Activated CD4-positive, alpha-beta T cell treated with anti-CD3 and anti-CD28 coated beads, Interleukin-2, Interleukin-6, amounts not matched to agents 100 ng/mL and 50 ng/mL, durations not matched to agents 16 hours and 8 hours (primary cell): Measurements from ENCODE around the gene ASTE1.

Experiments used
- DNase-seq: peaks from one replicate; pipeline ENCODE4 v3.0.0-alpha.2; 2020

ASTE1 gene

GRCh38 chr3:131026321-131027151 is at the start of gene ASTE1, which contains the start of gene NEK11:
Gene ASTE1 (minus strand): TSS chr3:131026825. CDS start chr3:131025306, 1,519 bp downstream.
Gene NEK11 (plus strand): TSS chr3:131026877. CDS start chr3:131029709, 2,832 bp downstream.
- DNase-seq = peak; percentile 92

GRCh38 chr3:131075632-131076328 is 49.2 kb upstream of the ASTE1 start:
- no peak for DNase-seq

GRCh38 chr3:131072845-131073244 is 46.2 kb upstream of the ASTE1 start:
- DNase-seq = no peak

- DNase-seq = no peak
Measured at GRCh38 chr3:131072099-131072559, 45.5 kb upstream of the ASTE1 start.

- DNase-seq = no peak
Measured at GRCh38 chr3:131067983-131068382, 41.4 kb upstream of the ASTE1 start.

GRCh38 chr3:131053043-131053859 is 26.6 kb upstream of the ASTE1 start:
- DNase-seq = no peak

- DNase-seq = no peak
Measured at GRCh38 chr3:131050001-131050400, 23.4 kb upstream of the ASTE1 start.

- DNase-seq = no peak
Measured at GRCh38 chr3:131048030-131048429, 21.4 kb upstream of the ASTE1 start.

GRCh38 chr3:131047582-131047981 is 21.0 kb upstream of the ASTE1 start:
- DNase-seq = no peak

GRCh38 chr3:131042271-131042985 is 15.8 kb upstream of the ASTE1 start:
- DNase-seq = peak; percentile 54

- peak; percentile 9 for DNase-seq
Measured at GRCh38 chr3:131038326-131038725, 11.7 kb upstream of the ASTE1 start.

GRCh38 chr3:131036986-131037385 is 10.4 kb upstream of the ASTE1 start:
- DNase-seq = no peak

- no peak for DNase-seq
Measured at GRCh38 chr3:131036200-131036816, 9.7 kb upstream of the ASTE1 start.

- DNase-seq = peak; percentile 72
Measured at GRCh38 chr3:131033480-131034080, 7.0 kb upstream of the ASTE1 start.

- no peak for DNase-seq
Measured at GRCh38 chr3:131031660-131032059, 5.0 kb upstream of the ASTE1 start.

GRCh38 chr3:131028844-131029243 is 2.2 kb upstream of the ASTE1 start:
- no peak for DNase-seq

GRCh38 chr3:131025539-131025938 is 1.1 kb downstream of the ASTE1 start:
- no peak for DNase-seq

GRCh38 chr3:131020122-131020693 is 6.4 kb downstream of the ASTE1 start:
- no peak for DNase-seq

GRCh38 chr3:131018970-131019369 is 7.7 kb downstream of the ASTE1 start:
- DNase-seq = no peak

- DNase-seq = peak; percentile 12
Measured at GRCh38 chr3:131009698-131010097, 16.9 kb downstream of the ASTE1 start.

- DNase-seq = no peak
Measured at GRCh38 chr3:131008326-131008725, 18.3 kb downstream of the ASTE1 start.
